ENCODE measurements around the gene TRAPPC3.

Gene TRAPPC3

DNA sequence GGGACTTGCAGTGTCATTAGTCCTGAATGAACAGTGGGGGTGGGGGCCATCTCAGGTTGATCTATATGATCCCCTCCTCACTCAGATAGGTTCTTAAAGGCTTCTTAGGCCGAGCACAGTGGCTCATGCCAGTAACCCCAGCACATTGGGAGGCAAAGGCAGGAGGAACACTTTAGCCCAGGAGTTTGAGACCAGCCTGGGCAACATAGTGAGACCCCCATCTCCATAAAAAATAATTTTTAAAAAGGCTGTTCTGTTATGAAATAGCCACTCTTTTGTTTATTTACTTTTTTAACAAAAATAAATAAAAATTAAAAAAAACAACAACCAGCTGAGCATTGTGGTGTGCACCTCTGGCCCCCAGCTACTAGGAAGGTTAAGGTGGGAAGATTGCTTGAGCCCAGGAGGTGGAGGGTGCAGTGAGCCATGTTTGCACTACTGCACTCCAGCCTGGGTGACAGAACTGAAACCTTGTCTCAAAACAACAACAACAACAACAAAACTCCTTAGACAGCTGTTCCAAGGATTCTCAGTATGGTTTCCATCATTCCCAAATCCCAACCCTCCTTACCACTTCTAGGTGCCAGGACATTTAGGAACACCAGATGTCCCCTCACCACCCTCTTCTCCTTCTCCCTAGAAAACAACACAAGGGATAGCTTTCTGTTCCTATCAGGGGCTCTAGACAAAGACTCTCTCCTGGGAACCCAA lies 2.0 kb upstream of the TRAPPC3 start:
- DNase-seq = no peak

DNA sequence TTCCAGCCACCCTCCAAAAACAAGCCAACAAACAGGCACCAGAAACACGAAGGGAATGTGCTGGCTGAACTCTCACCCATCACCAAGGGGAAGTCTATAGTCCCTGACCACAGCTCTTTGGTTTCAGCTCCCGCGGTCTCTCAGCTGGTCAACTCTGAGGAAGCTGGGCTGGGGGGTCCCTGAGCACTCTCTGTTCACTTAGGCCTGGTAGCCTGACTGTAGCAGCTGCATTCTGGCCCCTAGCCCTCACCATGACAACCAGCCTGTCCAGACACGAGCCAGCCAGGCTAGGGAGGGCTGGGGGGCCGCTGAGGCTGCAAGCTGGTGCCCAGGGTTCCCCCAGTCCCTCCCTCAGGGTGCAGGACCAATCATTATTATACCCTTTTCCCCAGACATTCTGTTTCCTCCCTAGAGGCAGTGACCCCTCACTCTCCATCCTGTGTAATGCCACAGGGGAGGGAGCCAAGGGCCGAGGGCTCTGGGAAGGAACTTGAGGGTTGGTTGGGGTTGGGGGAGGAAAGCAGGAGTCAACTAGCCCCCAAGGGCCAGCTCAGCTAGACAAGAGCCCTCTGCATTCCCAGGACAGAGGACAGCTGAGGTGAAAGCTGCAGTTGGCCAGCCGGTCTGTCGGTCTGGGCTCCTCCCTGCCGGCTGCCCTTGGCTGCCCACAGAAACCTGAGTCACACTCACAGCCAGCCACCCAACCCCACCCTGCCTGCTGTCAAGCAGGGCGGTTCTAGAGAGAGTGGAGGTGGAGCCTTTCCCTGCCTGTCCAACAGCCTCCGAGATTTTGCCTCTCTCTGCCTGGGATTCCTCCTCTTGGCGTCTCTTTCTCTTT lies 1.2 kb upstream of the TRAPPC3 start:
- peak; percentile 90 to 91 for DNase-seq

DNA sequence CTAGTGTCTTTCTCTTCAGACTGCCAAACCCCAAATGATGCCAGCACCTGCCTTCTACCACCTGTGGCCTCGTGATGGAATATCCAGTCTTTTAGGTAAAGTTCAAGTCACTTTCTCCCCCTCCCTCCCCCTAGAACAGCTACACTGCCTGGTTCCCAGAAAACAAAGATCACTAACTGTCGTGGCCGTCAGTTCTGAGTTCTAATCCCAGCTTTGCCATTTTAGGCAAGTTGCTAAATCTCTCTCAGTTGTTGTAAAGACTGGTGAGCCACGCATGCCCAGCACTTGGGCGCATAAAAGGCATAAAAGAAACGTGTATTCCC lies 648 bp upstream of the TRAPPC3 start:
- no peak for DNase-seq

DNA sequence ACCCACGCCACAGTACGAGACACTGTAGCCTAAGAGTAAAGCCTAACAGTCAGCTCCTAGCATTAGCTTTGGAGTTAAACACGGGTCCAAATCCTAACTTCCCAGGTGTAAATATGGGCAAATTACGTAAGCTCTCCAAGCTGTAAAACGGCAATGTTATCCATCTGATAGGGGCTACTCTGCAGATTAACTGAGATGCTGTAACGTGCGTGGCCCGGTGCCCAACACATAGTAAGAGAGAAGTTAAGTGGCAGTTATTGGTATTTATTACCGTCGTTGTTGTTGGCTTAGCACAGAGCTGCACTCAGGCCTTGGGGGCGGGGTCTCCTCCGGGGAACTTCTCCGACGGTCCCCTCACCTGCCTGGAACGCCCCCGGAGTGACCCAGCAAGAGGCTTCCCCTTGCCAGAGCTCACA lies 457 bp downstream of the TRAPPC3 start:
- no peak for DNase-seq

DNA sequence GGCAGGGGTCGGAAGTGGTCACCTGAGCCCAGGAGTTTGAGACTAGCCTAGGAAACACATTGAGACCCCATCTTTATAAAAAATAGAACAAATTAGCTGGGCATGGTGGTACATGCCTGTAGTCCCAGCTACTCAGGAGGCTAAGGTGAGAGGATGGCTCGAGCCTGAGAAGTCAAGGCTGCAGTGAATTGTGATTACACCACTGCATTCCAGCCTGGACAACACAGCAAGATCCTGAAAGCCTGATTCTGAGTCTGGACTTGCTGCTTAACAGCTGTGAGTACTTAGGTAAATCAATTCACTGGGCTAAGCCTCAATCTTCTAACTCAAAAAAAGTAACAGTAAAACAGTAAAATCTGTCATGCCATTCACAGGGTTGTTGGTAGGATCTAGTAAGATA lies 4.9 kb downstream of the TRAPPC3 start:
- no peak for DNase-seq

DNA sequence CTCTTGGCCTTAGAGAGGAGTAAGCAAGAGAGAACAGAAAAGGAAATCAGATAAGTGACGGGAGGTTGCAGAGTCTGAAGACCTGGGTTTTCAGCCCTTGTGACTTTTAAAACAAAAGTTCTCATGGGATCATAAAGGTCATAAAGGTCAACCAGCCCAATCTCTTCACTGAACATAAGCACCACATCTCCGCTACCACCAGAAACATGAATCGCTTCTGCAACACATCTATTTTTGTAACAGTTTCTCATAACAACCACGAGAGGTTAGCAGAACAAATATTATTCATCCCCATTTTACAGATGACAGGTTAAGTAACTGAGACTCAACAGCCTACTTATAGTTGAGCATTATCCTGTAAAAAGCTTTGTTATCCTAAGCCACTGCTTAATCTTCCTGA lies 5.9 kb downstream of the TRAPPC3 start:
- no peak for DNase-seq

DNA sequence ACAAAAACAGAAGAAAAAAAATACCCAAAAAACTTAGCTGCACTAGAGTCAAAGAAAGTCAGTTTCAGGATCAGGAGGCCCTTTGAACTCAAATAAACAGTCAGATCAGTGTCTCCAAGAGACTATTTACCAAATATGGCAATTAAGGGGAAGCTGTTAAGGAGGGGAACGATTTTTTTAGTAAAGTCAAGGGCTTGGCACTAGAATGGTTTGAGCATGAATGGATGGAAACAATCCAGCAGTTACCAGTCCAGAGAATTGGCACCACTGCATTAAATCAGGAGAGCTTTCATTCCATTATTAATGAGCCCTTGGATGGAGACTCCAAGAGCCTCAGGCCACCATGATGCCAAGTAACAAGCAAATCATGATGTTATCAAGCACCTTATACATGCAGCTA lies 7.2 kb downstream of the TRAPPC3 start:
- DNase-seq = no peak

DNA sequence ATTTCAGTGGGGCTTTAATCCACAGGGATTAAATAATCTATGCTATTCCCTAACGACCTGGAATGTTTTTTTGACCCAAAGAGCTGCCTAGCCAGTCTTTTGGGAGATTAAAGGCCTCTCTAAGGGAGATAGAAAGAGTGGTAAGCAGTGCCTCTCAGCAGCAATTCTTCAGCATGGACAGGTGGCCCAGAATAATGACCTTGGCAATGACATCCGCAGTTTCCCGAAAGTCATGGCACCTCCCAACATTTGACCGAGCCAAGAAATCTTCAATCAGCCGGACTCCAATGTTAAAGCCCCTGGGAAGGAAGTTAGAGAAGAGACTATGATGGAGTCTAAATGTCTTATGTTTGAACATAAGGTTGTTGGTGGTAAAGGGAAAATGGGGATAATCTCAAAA lies 9.8 kb downstream of the TRAPPC3 start:
- DNase-seq = no peak

DNA sequence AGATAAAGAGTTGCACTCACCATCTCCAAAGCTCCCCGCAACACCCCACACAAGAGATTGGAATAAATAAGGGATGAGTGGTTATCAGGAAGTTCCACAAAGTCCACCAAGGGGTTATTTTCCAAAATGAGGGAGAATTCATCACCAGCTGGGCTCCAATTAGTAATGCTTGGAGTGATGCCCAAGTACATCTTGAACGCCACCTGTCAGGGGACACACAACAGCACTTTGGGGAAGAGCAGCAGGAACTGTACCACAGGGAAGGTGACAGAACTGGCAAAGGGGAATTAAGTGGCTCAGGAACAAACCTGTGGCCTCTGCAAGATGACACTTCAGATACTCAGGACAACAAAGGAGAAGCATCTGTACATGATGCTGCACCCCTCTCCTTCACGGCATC lies 11.5 kb downstream of the TRAPPC3 start:
- DNase-seq = no peak

DNA sequence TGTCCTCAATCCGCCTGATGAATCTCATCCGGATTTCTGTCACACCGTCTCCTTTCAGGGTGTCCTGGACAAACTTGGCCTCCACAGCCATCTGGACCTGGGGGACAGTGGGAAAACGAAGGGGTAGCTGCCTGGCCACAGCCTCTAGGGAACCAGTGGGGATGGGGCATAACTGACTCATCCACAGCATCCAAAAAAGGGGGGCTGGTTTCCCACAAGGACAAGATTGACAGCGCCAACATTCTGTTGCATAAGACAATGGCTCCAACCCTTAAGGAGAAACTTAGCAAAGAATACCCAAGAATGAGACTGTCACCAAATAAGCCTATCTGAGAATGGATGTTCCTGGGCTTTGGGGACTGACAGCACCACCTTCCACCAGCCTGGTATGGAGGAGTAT lies 12.1 kb downstream of the TRAPPC3 start:
- no peak for DNase-seq

DNA sequence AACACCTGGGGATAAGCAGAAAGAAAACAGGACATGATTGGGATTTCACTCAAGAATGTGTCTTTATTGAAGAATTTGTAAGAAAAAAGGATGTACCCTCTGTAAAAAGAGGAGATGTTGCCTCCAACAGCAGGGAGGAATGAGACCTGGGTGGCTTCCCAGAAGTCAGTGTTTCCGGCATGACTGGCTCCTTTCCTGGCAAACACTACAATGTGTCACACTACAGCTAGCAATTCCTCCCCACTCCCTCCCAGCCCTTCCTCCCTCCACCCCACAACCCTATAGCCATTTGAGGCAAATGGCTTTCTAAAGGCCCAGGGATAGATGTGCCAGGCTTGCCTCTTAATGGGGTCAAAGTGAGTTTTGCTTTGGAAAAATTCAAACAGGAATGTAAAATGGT lies 12.8 kb downstream of the TRAPPC3 start:
- DNase-seq = no peak

DNA sequence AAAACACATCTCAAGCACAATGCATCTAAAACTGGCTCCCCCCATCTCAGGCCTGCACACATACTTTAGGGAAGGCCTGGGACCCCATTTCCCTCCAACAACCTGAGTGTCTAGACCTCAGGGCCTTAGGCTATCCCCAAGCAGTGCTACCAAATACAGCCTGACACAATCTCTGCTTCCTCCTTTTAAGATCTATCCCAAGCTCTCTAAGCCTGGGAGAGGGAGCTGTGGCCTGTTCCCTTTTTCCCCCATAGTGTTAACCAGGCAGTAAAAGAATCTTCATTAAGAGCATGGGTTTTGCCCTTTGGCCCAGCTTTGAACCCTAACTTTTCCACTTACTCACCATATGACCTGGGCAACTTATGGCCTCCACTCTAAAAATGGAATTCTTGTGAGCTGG lies 13.5 kb downstream of the TRAPPC3 start:
- no peak for DNase-seq

DNA sequence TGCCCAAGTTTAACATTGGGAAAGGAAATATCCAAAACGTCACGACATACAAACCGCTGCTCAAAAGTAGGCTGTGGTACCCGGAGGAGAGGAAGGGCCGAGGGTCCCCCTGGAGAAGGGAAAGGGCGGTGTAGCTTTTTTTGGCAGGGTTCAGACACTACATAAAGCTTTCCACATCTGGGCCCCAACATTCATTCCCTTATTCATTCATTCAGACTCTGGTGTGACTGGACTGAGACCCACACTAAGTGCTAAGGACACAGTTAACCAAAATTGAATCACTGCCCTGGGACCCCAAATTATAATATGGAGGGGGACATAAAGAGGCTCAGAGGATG lies 14.0 kb downstream of the TRAPPC3 start:
- no peak for DNase-seq

DNA sequence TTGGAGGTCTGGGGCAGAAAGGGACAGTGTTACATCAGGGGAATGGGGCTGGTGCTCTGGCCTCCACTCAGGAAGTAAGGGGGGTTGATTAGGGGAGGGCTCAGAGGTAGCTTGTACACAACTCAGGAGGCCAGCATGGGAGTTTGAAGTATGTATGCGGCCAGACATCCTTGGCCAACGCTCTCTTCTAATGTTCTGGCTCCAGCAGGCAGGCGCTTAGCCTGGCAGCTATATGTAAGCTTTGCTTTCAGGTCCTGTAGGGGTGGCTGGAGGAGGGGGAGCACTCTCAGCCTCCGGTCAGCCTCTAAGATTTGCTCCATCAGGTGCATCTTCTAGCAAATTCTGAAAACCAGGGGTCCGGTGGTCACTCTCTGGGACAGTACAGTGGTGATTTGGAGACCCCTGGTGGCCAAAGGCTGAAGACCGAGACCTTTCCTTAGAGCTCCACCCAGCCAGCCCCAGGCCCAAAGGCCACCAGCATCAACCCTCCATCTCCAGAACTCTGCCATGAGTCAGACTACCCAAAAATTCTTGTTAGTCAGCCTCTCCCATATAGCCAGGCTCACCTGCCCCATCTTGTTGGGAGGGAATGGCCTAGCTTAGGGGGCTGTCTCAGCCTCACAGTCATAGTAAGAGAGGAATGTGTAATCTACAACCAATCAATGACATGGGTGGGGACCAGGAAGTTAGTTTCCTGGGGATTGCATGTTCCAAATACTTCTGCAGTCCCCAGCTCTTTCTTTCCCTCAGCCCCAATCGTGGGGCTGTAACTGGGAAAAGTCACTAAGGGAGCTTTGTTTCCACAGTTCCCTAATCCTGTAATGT lies 14.6 kb downstream of the TRAPPC3 start:
- peak; percentile 15 to 33 for DNase-seq

DNA sequence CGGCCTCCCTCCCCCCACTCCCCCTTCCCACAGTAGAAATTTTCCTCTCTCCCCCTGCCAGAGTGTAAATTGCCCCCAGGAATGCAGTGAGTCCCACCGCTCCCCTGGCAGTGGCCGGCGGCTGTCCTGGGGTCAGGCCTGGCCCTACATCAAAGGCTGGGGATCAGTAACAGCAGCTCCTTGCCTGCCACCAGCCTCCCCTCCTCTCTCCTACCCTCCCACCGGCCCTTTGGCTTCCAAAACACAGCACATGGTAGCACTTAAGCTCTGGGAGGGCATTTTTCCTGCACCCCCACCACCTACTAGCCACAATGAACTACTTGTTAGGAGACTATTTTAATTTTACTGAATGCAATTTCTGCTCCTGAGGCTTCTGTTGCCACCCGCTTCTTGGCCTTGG lies 15.3 kb downstream of the TRAPPC3 start:
- no peak for DNase-seq

DNA sequence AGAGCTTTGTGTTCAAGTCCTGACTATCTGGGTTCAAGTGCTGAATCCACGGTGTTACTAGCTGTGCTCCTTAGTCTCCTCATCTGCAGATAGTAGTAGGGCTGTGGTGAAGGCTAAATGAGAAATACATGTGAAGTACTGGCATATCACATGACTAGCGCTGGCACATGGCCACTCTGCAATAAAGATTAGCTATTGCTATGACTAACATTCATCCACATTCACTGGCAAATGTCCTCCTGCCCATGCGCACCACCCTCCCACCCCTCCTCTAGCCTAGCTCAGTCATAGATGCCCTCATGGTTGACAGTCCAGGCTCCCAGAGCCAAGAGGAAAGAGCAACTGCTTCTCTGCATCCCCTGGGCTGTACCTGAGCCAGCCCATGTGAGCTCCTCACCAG lies 15.8 kb downstream of the TRAPPC3 start:
- peak; percentile 33 to 58 for DNase-seq

DNA sequence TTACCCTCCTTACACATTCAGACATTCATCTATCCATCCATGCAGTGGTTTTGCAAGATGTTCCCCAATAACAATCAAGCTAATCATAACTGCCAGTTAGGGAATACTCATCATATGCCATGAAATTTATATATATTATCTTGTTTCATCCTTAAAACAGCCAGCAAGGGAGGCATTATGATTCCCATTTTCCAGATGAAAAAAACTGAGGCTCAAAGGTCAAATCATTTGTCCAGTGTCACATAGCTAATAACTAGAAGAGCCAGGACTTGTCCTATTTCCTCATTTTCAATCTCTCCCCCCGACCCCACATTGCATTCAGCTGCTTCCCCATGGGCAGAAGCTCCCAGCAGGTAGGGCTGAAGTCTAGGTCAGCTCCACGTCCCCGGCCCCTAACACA lies 17.3 kb downstream of the TRAPPC3 start:
- DNase-seq = no peak

DNA sequence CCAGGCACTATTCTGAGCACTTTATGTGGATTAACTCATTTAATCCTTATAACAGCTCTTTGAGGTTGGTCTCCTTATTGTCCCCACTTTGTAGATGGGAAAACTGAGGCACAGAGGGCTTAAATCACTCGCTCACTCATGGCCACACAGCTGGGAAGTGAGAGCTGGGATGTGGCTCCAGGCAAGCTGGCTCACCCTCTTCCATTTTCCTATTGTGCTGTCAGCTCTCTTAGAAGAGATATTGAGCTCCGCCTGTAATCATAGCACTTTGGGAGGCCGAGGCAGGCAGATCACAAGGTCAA lies 20.4 kb downstream of the TRAPPC3 start:
- DNase-seq = no peak

DNA sequence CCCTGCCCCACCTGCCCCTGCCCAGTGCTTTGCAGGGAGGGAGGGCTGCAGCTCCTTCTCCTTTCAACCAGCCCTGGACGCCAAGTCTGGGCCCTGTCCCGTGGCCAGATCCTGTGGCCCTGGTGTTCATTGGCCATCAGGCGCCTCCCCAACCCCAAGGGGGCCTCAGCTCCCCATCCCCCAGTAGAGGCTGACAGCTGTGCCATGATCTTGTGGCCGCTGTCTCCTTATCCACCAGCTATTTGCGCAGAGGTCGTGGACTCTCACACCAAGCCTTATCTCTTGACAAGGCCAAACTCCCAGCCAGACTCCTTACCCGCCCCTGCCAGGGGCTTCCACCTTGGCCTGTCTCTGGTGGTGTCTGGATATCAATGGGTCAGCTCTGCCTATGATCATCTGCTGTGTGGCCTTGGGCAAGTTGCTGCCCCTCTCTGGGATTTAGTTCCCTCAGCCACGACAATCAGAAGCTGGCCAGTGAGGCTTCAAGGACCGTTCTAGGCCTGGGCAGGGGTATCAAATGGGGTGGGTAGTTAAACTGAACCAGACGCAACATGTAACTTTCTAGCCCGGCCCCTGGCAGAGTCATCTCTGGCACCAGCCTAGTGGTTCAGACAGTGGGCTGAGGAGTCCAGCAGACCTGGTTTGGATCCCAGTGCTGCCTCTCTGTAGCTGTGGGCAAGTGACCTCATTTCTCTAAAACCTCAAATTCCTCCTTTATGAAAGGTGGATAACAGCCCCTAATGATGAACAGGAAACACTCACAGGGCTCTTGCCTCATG lies 21.0 kb downstream of the TRAPPC3 start:
- no peak for DNase-seq

DNA sequence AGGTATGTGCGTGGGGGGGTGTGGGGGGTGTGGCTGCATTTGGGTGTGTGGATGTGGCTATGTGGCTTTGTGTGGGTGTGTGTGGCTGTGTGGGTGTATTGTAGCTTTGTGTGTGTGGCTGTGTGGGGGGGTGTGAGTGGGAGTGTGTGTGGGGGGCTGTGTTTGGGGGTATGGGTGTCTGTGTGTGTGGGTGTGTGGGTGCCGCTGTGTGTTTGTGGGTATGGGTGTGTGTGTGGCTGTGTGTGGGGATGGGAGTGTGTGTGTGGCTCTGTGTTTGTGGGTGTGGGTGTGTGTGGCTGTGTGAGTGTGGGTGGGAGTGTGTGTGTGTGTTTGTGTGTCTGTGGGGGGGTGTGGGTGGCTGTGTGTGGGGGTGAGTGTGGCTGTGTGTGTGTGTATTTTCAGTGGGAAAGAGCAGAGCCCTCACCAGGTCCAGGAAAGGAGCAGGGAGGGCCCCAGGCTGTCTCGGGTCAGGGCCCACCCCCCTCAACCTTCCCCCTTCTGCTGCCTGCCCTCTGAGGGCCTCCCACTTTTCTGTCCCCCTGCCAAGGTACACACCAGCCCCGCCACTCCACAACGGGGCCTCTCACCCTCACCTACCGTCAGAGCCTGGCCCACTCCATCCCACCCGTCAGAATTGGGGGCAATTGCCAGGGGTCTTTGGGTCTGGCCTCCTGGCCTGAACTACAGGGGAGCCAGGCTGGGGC lies 22.3 kb downstream of the TRAPPC3 start:
- DNase-seq = no peak

DNA sequence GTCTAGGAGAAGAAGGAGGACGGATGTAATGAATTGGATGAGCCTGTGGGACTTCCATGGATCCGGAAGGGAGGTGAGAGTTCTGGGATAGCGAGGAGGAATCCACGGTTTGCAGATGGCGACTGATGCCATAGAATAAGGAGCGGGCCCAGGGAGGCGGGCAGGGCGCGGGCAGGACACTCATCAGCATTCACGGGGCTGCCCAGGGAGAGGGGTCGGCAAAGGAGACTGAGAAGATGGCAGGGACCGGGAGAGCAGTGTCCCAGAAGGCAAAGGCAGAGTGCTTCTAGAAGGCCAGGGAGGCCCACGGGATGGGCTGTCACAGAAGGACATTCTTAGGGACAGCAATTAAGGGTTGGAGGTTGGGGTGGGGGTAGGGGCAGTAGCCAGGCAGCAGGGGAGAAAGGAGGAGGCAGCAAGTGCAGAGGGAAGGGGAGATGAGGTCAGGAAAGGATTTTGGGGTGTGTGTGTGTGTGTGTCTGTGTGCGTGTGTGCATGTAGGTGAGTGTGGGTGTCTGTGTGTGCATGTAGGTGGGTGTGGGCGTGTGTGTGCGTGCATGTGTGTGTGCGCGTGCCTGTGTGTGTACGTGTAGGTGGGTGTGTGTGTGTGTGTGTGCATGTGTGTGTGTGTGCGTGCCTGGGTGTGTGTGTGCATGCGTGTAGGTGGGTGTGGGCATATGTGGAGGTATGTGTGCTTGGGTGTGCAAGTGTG lies 23.1 kb downstream of the TRAPPC3 start:
- no peak for DNase-seq
